ENCODE measurements around the gene DNAJC2. TPM values are rescaled to one million over a fixed set of nuclear protein-coding genes. Genes with fewer than 3 reads are reported as not detected.
"Not testable (repeated sequence)": the region's sequence is repeated elsewhere in the genome, so short reads cannot be mapped to it uniquely, and the experiment has no call there.

Gene DNAJC2
- total RNA-seq, 1 experiment from 2014 or later = 29.7 TPM

GRCh38 chr7:103296901-103297836, 47.4 kb downstream of the DNAJC2 start, which contains the start of gene PMPCB:
Gene PMPCB, plus strand, starts transcription at chr7:103297435. Its CDS starts 25 bp downstream, at chr7:103297460.
- peak within 1 kb of the TSS; percentile 91 for H3K27ac ChIP-seq (ENCODE audit: low read length)
- H3K4me1 ChIP-seq (ENCODE audit: low read length) = peaks cover 30% of the 10 kb centered on the region
- no peaks in the 10 kb centered on the region for H3K9me2 ChIP-seq (replicated peaks; ENCODE audit: insufficient read depth, low read length)
- no peaks in the 10 kb centered on the region for H3K9me3 ChIP-seq (ENCODE audit: low read length)
- H3K36me3 ChIP-seq (ENCODE audit: insufficient read depth, low read length) = peaks cover 30% of the 10 kb centered on the region
- peak within 1 kb of the TSS; percentile 53 for H2AFZ ChIP-seq (ENCODE audit: low read length)
- H3K9ac ChIP-seq (ENCODE audit: low read length) = peak within 1 kb of the TSS; percentile 88
- peak within 1 kb of the TSS; percentile 83 for H3K4me3 ChIP-seq (ENCODE audit: low read length)
- H3K79me2 ChIP-seq (ENCODE audit: low read length) = peaks cover 44% of the 10 kb centered on the region
- H3K27me3 ChIP-seq (ENCODE audit: low read length) = no peaks in the 10 kb centered on the region
- peak; percentile 98 for DNase-seq
- no peaks in the 10 kb centered on the region for H4K20me1 ChIP-seq (ENCODE audit: insufficient read depth, low read depth, low read length)
- H3K4me2 ChIP-seq (ENCODE audit: low read depth, low read length, poor library complexity, severe bottlenecking) = peak within 1 kb of the TSS; percentile 81

GRCh38 chr7:103293526-103293925, 51.0 kb downstream of the DNAJC2 start:
- peaks cover 13% of the 10 kb centered on the region for H3K4me1 ChIP-seq (ENCODE audit: low read length)

GRCh38 chr7:103292122-103292521, 52.4 kb downstream of the DNAJC2 start:
- no peaks in the 10 kb centered on the region for H3K9me3 ChIP-seq (ENCODE audit: low read length)
- H3K4me2 ChIP-seq (ENCODE audit: low read depth, low read length, poor library complexity, severe bottlenecking) = no peak overlapping the region
- no peaks in the 10 kb centered on the region for H4K20me1 ChIP-seq (ENCODE audit: insufficient read depth, low read depth, low read length)
- H3K36me3 ChIP-seq (ENCODE audit: insufficient read depth, low read length) = no peaks in the 10 kb centered on the region
- H3K9me2 ChIP-seq (replicated peaks; ENCODE audit: insufficient read depth, low read length) = no peaks in the 10 kb centered on the region
- H3K79me2 ChIP-seq (ENCODE audit: low read length) = no peaks in the 10 kb centered on the region
- H3K27ac ChIP-seq (ENCODE audit: low read length) = no peak overlapping the region
- H3K27me3 ChIP-seq (ENCODE audit: low read length) = no peaks in the 10 kb centered on the region
- no peak overlapping the region for H2AFZ ChIP-seq (ENCODE audit: low read length)
- H3K4me1 ChIP-seq (ENCODE audit: low read length) = peaks cover 10% of the 10 kb centered on the region; the same call in 1 of the 2 replicates
- H3K9ac ChIP-seq (ENCODE audit: low read length) = no peak overlapping the region
- no peak for DNase-seq
- H3K4me3 ChIP-seq (ENCODE audit: low read length) = no peak overlapping the region

More at GRCh38 chr7:103293526-103293925, 51.0 kb downstream of the DNAJC2 start:
- Histone ChIP-seq H3K27ac (ENCODE audit: low read length) (no peak overlapping the region), H2AFZ (ENCODE audit: low read length) (no peak overlapping the region), H3K9me2 (replicated peaks; ENCODE audit: insufficient read depth, low read length) (no peaks in the 10 kb centered on the region), H4K20me1 (ENCODE audit: insufficient read depth, low read depth, low read length) (no peaks in the 10 kb centered on the region), H3K9ac (ENCODE audit: low read length) (no peak overlapping the region), H3K79me2 (ENCODE audit: low read length) (peaks cover 11% of the 10 kb centered on the region), H3K36me3 (ENCODE audit: insufficient read depth, low read length) (no peaks in the 10 kb centered on the region), H3K27me3 (ENCODE audit: low read length) (no peaks in the 10 kb centered on the region), H3K9me3 (ENCODE audit: low read length) (no peaks in the 10 kb centered on the region), H3K4me2 (ENCODE audit: low read depth, low read length, poor library complexity, severe bottlenecking) (no peak overlapping the region), H3K4me3 (ENCODE audit: low read length) (no peak overlapping the region)
- no peak for DNase-seq

GRCh38 chr7:103282802-103283427, 61.7 kb downstream of the DNAJC2 start:
- H3K4me3 ChIP-seq (ENCODE audit: low read length); DNase-seq; H3K9ac ChIP-seq (ENCODE audit: low read length); H3K4me2 ChIP-seq (ENCODE audit: low read depth, low read length, poor library complexity, severe bottlenecking); H3K27ac ChIP-seq (ENCODE audit: low read length); H3K9me3 ChIP-seq (ENCODE audit: low read length); H4K20me1 ChIP-seq (ENCODE audit: insufficient read depth, low read depth, low read length); H2AFZ ChIP-seq (ENCODE audit: low read length); H3K9me2 ChIP-seq (replicated peaks; ENCODE audit: insufficient read depth, low read length); H3K36me3 ChIP-seq (ENCODE audit: insufficient read depth, low read length); H3K27me3 ChIP-seq (ENCODE audit: low read length): not testable (repeated sequence)
- Histone ChIP-seq H3K4me1 (ENCODE audit: low read length) (peaks cover 17% of the 10 kb centered on the region), H3K79me2 (ENCODE audit: low read length) (peaks cover 16% of the 10 kb centered on the region)

GRCh38 chr7:103280803-103281155, 63.8 kb downstream of the DNAJC2 start:
- DNase-seq; H4K20me1 ChIP-seq (ENCODE audit: insufficient read depth, low read depth, low read length); H3K9me2 ChIP-seq (replicated peaks; ENCODE audit: insufficient read depth, low read length); H3K27me3 ChIP-seq (ENCODE audit: low read length); H3K9me3 ChIP-seq (ENCODE audit: low read length); H3K27ac ChIP-seq (ENCODE audit: low read length); H3K36me3 ChIP-seq (ENCODE audit: insufficient read depth, low read length): not testable (repeated sequence)
- Histone ChIP-seq H3K79me2 (ENCODE audit: low read length) (peaks cover 16% of the 10 kb centered on the region), H3K4me1 (ENCODE audit: low read length) (peaks cover 27% of the 10 kb centered on the region), H3K4me2 (ENCODE audit: low read depth, low read length, poor library complexity, severe bottlenecking) (peak overlapping the region; percentile 95), H3K9ac (ENCODE audit: low read length) (peak overlapping the region; percentile 84), H2AFZ (ENCODE audit: low read length) (peak overlapping the region; percentile 97), H3K4me3 (ENCODE audit: low read length) (peak overlapping the region; percentile 90)

- Histone ChIP-seq H3K27ac (ENCODE audit: low read length) (peak overlapping the region; percentile 68), H2AFZ (ENCODE audit: low read length) (peak overlapping the region; percentile 97), H3K4me1 (ENCODE audit: low read length) (peaks cover 27% of the 10 kb centered on the region), H3K4me2 (ENCODE audit: low read depth, low read length, poor library complexity, severe bottlenecking) (peak overlapping the region; percentile 95), H3K4me3 (ENCODE audit: low read length) (peak overlapping the region; percentile 90), H3K9ac (ENCODE audit: low read length) (peak overlapping the region; percentile 84), H3K79me2 (ENCODE audit: low read length) (peaks cover 16% of the 10 kb centered on the region)
- H4K20me1 ChIP-seq (ENCODE audit: insufficient read depth, low read depth, low read length); H3K9me3 ChIP-seq (ENCODE audit: low read length); H3K27me3 ChIP-seq (ENCODE audit: low read length); H3K9me2 ChIP-seq (replicated peaks; ENCODE audit: insufficient read depth, low read length); H3K36me3 ChIP-seq (ENCODE audit: insufficient read depth, low read length): not testable (repeated sequence)
- peak; percentile 96 for DNase-seq
Observed at GRCh38 chr7:103279963-103280802, 64.4 kb downstream of the DNAJC2 start.

GRCh38 chr7:103279636-103279962, 65.0 kb downstream of the DNAJC2 start:
- Histone ChIP-seq H3K4me2 (ENCODE audit: low read depth, low read length, poor library complexity, severe bottlenecking) (peak overlapping the region; percentile 95), H3K79me2 (ENCODE audit: low read length) (peaks cover 16% of the 10 kb centered on the region), H3K27ac (ENCODE audit: low read length) (peak overlapping the region; percentile 68), H3K9ac (ENCODE audit: low read length) (peak overlapping the region; percentile 84), H3K4me1 (ENCODE audit: low read length) (peaks cover 27% of the 10 kb centered on the region), H3K4me3 (ENCODE audit: low read length) (peak overlapping the region; percentile 90), H2AFZ (ENCODE audit: low read length) (peak overlapping the region; percentile 97; the same call in 1 of the 2 replicates)
- not testable (repeated sequence) for H3K9me3 ChIP-seq (ENCODE audit: low read length); H3K36me3 ChIP-seq (ENCODE audit: insufficient read depth, low read length); H3K9me2 ChIP-seq (replicated peaks; ENCODE audit: insufficient read depth, low read length); H3K27me3 ChIP-seq (ENCODE audit: low read length); H4K20me1 ChIP-seq (ENCODE audit: insufficient read depth, low read depth, low read length)
- DNase-seq = peak; percentile 78

GRCh38 chr7:103278195-103278594, 66.4 kb downstream of the DNAJC2 start:
- H4K20me1 ChIP-seq (ENCODE audit: insufficient read depth, low read depth, low read length); DNase-seq; H3K9me2 ChIP-seq (replicated peaks; ENCODE audit: insufficient read depth, low read length); H3K27me3 ChIP-seq (ENCODE audit: low read length); H3K36me3 ChIP-seq (ENCODE audit: insufficient read depth, low read length); H3K27ac ChIP-seq (ENCODE audit: low read length); H2AFZ ChIP-seq (ENCODE audit: low read length); H3K9me3 ChIP-seq (ENCODE audit: low read length): not testable (repeated sequence)
- Histone ChIP-seq H3K4me3 (ENCODE audit: low read length) (peak overlapping the region; percentile 57), H3K9ac (ENCODE audit: low read length) (peak overlapping the region; percentile 37; the same call in 1 of the 2 replicates), H3K4me2 (ENCODE audit: low read depth, low read length, poor library complexity, severe bottlenecking) (peak overlapping the region; percentile 70), H3K4me1 (ENCODE audit: low read length) (peaks cover 27% of the 10 kb centered on the region), H3K79me2 (ENCODE audit: low read length) (peaks cover 16% of the 10 kb centered on the region)
